ENCODE data around the gene SCAMP5.

SCAMP5 gene, protein sequence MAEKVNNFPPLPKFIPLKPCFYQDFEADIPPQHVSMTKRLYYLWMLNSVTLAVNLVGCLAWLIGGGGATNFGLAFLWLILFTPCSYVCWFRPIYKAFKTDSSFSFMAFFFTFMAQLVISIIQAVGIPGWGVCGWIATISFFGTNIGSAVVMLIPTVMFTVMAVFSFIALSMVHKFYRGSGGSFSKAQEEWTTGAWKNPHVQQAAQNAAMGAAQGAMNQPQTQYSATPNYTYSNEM

DNA sequence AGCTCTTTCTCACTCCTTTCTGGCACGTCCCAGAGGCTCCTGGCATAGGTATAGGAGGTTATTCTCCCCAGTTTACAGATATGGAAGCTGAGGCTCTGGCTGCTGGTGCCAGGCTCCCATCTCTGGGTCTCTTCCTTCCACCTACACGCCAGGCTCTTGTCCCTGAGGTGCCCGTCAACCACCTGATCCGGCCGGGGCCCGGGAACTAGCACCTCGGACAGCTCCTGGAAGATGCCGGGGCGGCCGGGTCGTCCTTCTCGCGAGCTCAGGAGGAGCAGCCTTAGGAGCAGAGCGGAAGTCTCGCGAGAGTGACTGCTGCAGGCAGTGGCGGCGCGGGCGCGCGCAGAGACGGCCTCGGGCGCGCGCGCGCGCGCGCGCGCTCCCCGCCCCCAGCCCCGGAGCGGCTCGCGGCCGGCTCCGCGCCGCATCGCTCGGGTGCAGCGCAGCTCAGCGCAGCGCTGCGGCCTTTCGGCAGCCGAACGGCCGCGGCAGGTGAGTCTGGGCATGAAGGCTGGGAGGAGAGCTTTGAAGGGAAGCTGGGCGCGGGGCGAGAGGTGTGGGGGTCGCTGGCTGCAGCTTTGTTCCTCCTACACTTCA lies at the start of gene SCAMP5:
Gene SCAMP5 (plus strand): TSS at position 382 of the 597 bp plus-strand sequence. CDS start 16,277 bp downstream, outside the sequence.
- DNase-seq (ENCODE audit: low read depth), result peak; percentile 80

DNA sequence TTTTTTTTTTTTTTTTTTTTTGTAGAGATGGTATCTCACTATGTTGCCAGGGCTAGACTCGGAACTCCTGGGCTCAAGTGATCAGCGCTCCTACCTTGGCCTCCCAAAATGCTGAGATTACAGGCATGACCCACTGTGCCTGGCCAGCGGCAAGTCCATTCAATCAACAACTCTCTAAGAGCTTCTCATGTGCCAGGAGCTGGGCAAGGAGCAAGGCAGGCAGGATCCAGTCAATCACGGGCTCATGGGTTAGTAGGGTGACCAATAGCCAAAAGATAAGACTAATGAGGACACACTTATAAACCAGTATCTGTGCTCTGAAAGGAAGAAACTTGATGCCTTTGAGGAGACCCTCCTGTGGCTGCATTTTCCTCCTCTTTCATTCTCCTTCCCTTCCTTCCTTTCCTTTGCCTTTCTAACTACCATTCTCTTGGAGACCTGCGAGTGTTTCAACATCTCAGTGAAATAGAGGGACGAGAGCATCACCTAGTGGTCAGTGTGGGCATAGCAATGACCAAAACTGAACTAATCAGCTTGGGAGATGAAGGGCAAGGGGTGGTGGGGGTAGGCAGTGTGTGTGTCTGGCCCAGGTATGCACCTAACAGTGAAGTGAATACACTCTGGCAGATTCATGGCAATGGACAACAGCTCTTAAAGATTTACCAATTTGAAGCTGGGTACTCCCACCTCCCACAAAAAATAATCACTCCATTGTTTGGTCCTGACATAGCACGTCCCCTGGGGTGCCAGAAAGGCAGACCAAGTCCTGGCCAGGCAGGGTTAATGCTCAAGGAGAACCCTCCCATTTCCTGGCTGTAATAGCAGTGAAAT lies 45.1 kb upstream of the SCAMP5 start:
- peak; percentile 72 for DNase-seq (ENCODE audit: low read depth)

DNA sequence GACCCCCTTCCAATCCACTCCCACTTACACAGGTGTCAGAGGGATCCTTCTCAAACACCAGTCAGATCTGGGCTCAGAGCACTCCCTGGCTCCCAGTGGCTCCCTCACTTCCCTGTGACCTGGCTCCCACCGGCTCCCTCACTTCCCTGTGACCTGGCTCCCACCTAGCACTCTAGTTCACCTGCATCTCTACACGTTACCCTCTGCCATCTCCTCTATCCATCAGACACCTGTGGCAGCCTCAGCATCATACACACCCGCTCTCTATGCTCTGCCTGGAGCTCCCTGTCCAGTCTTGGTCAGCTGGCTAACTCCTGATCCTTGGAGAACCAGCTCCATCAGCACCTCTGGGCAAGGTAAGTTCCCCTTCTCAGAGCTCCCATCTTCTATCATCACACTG lies 44.4 kb upstream of the SCAMP5 start:
- no peak for DNase-seq (ENCODE audit: low read depth)

DNA sequence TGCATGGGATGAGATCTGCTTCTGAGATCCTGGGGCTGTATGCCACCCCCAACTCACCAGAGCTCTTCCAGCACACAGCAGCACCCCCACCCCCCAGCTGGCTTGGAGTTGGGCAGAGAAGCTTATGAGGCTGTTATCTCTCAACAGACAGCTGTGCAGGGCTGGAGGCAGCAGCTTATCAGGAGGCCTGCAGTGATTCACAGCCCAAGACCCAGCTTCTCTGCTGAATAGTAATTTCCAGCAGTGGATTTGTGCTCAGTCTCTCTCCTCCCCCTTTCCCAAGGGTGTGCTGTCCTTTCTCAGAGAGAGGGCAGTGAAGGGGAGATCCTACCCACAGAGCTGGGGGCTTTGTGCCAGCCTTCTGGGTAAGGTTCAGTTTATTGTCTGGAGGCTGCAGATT lies 40.8 kb upstream of the SCAMP5 start:
- no peak for DNase-seq (ENCODE audit: low read depth)

DNA sequence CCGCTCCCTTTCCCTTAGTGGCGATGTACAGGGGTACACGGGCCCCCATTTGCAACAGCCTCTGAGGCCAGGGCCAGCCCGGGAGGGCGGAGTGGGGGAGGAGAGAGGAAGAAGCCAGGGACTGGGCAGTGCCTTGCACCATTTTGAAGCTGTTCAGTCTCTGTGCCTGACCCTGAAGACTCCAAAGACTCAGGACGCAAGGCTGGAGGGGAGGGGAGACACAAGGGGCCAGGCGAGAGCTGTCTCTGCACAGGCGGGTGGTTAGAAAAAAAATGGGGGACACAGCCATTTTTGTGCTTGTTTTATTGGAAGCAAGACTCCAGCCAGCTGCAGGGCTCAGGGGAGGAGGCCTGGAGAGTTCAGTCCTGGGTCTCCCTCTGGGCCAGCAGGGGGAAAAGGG lies 40.3 kb upstream of the SCAMP5 start:
- DNase-seq (ENCODE audit: low read depth), result no peak

DNA sequence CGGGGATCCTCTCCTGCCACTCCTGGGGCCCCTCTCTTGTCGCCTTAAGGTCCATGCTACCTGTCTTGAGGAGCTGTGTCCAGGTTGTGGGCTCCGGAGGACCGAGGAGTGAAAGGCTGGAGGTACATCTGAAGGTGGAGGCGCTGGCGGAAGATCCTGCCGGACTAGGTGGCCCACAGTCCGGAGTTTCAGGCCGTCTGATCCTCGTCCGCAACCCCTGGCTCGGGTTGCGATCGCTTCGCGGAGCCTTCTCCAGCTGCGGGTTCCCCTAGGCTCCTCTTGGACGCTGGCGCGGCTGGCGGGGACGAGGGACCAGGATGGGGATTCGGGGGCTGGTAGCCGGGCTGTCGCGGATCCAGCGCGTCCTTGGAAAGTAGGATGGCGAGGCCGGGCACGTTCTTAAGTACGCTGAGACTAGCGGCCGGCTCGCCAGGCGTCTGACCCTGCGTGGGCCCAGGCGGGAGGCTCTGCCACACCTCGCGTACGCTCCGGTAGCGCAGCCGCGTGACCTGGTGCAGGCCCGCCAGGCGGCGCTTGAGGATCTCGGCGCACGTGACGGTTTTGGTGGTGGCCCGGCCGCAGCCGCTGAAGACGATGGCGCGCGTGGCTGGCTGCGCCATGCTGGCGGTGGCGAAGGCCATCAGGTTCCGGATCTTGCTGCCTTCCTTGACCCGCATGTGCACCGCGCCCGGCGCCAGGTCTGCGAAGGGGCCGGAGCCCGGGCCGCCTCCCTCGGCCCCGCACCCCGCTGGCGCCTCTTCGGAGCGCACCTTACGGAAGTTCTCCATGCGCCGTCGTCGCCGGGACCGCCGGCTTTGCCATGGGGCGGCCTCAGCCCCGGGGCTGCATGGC lies 39.3 kb upstream of the SCAMP5 start:
- DNase-seq (ENCODE audit: low read depth), result peak; percentile 64

DNA sequence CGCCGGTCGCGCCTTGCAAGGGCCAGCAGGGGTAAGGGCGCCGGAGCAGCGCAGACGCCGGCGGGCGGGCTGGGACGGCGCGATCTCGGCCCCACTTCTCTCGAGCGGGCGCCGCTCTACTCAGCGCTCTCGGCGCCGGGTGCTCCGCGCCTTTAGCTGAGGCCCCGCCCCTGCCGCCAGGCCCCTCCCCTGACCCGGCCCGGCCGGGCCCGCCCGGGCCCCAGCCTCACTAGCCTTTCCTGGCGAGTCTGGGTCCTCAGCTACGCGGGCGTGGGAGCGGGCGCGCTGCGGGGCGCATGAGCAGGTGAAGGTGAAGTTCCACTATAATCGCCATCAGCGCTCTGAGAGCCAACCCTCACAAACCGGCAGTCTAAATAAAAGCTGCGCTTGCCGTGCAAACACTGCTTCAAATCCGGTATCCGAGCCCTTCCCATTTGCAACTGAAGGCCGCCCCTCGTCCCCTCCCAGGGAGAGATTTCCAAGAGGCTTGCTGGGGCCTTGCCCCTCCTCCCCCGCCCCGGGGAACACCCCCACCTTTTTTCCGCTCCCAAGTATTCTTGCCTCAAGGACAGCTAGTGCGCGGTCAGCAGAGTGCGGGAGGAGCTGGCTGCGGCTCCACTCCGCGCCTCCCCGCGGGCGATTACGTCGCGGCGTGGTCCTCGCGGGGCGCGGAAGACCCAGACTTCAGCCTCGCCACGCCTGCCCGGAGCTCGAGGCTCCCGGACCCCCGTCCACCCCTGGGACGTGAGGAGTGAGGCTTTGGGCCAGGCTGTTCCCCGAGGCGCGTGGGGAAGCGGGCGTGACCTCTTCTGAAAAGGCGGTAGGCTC lies 38.5 kb upstream of the SCAMP5 start, which contains the start of gene RPP25:
Gene RPP25 (minus strand): TSS at position 125 of the 828 bp plus-strand sequence. CDS start 189 bp downstream, outside the sequence.
- peak; percentile 67 for DNase-seq (ENCODE audit: low read depth)

DNA sequence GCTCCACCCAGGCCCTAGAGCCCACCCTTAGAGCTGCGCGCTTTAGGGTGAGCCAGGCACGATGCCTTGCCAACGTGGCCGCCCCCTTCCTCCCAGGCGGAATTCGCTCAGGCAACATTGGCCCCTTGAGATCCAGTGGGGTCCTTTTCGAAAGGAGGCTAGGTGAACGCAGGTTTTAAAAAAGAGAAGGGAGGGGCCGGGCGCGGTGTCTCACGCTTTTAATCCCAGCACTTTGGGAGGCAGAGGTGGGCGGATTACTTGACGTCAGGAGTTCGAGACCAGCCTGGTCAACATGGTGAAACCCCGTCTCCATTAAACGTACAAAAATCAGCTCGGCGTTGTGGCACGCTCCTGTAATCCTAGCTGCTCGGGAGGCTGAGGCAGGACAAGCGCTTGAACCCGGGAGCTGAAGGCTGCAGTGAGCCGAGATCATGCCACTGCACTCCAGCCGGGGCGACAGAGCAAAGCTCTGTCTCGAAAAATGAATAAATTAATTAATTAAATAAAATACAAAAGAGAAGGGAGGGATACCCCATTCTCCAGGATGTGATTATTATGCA lies 37.8 kb upstream of the SCAMP5 start:
- DNase-seq (ENCODE audit: low read depth), result no peak

DNA sequence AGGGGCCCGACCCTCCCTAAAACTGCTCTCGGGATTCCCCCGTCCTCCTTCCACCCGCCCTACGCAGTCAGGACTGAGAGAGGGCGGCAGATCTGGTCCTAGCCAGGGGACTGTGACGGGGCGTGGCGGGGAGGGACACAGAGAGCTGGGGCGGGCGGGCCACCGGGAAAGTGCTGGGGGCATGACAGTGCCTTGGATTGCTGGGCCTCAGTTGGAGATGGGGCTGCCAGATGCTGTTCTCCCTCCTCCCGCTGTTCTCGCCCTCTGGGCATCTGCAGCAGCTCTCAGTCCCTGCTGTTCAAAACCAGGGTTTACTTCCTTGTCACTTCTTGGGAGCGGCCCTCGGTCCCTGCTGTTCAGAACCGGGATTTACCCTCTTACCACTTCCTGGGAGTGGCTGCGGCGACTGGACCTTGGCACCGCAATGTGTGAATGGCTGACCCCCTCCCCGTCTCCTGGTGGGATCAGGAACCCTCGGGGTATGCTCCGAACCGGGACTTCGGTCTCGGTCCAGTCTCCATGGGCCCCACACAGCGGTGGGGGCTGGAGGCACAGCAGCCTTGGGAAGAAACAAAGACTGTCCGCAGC lies 36.9 kb upstream of the SCAMP5 start:
- DNase-seq (ENCODE audit: low read depth), result no peak

DNA sequence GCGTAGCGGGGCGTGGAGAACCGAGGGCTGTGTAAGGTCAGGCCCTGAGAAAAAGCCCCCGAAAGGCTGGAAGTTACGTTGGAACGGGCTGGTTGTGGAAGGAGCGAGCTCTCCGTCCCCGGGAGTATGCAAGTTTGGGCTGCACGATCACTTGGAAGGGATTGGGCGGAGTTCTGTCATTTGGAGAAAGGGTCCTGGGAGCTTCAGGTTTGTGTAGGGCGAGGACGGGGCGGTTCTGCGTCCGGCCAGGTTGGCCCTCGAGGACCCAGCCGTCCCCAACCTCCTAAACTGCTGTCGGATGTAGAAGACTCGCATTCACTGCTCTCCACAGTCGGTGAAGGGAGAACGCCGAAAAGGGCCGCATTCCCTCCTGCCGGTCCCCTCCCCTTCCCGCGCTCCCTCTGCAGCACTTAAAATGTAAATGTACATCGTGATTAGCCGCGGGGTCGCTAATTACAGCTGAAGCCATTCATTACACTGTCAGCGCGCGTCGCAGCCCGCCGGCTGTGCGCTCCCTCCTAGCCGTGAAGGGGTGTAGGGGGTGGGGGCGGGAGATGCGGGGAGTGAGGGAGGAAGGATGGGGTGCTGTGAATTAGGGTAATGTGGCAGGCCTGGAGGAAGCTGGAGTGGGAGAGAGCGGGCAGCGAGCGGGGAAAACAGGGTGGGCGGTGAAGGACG lies 36.3 kb upstream of the SCAMP5 start:
- DNase-seq (ENCODE audit: low read depth), result no peak

DNA sequence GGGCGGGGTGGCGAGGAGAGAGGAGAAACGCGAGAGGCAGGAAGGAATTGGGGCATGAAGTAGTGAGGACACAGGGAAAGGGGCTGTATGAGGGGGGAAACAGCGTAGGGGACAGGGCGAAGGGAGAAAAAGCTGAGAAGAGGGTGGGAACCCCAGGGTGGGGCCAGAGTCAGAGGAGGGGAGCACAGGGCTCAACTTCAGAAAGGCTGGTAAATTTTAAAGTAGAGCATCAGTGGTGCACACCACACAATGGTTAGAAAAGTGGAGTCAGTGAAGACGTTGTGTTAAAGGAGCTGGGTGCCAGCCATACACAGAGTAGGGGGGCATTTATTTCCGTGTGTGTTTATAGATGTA lies 35.8 kb upstream of the SCAMP5 start:
- DNase-seq (ENCODE audit: low read depth), result no peak

DNA sequence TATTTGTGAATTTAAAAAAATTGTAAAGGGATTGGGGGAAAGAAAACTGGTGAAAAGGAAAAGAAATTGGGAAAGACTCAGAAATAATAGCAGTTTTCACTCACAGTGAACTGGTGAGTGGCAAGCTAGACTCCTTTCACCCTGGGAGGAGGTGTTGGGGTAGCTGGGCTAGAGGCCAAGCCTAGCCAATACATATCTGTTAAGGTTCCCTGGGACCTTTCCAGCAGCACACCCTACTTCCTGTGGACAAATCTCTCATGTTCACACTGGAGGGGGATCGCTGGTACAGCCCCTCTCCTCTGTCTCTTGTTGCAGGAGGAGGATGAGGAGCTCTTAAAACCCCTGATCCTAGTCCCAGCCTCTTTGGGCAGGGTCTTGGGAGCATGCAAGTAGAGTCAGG lies 35.1 kb upstream of the SCAMP5 start:
- no peak for DNase-seq (ENCODE audit: low read depth)

DNA sequence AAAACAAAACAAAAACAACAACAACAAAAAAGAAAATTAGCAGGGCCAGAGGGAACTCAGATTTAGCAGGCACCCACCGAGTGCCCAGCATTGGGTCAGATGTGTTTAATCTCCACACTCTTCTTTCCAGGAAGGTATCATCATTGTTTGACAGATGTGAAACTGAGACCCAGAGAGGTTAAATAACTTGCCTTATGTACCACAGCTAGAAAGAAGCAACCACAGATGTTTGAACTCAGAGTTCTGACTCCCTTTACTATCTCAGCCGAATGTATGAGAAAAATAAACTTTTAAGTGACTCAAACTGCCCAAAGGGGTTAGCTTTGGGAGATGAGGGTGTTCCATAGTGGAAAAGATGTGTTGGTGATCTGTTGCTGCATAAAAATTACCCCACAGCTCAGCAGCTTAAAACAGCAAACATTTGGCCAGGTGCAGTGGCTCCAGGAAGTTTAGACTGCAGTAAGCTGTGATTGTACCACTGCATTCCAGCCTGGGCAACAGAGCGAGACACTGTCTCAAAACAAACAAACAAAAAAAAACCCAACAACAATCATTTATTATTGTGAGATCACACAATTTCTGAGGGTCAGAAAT lies 34.3 kb upstream of the SCAMP5 start:
- DNase-seq (ENCODE audit: low read depth), result no peak

DNA sequence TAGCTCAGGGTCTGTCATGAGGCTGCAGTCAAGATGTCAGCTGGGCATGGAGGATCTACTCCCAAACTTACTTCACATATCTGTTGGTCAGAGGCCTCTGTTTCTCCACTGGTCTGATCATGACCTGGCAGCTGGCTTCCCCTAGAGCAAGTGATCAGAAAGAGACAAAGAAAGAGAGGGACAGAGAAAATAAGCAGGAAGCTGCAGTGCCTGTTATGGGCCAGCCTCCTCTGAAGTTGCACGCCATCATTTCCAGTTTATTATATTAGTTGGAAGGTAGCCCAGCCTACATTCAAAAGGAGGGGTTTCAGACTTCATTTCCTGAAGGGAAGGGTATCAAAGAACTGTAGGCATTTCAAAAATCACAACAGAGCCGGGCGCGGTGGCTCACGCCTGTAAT lies 33.7 kb upstream of the SCAMP5 start:
- no peak for DNase-seq (ENCODE audit: low read depth)

DNA sequence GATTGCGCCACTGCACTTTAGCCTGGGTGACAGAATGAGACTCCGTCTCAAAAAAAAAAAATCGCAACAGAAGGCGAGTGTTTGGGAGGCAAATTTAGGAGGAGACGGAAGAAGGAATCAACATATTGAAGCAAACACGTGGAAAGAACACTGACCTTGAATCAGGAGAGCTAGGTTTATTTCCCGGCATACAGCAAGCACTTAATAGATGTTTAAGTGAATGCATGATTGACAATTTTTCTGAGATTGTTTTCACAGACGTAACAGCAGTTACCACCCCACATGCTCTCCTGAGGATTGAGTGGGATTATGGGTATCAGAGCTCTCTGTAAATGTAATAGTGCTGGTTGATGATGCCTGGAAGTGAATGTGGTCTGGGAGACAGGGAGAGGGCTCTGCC lies 33.1 kb upstream of the SCAMP5 start:
- DNase-seq (ENCODE audit: low read depth), result no peak

DNA sequence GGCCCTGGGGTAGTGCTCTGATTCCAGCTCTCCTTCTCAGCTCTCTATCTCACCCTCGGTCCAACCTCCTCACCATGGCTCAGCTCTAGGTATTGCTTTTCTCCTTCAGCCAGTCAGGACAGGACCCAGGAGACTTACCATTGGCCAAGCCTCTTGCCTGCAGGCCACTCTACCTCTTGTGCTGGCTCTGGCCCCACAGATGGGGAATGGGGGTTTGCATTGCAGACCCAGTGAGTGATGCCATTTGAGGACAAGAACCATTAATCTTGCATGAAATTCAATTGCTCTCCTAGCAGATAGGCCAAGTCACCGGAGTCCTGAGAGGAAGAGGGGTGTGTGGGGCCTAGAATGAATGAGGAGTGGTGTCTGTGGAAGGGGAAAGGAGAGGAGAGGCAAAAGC lies 32.7 kb upstream of the SCAMP5 start:
- no peak for DNase-seq (ENCODE audit: low read depth)

DNA sequence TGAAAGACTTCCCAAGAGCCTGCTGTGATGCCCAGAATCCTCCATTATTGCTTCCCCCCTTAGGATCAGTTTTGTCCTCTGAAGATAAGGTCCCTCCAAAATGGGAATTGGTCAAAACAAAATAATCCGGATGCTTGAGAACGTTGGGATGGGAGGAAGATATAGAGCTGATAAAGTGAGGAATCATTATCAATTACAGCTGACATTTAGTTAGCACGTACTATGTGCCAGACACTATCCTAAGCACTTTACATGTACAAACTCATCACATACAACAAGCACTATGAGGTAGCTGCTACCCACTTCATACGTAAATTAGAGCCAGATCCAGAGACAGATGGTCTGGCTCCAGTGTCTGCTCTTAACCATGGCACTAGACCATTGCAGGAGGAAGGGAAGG lies 32.1 kb upstream of the SCAMP5 start:
- no peak for DNase-seq (ENCODE audit: low read depth)

DNA sequence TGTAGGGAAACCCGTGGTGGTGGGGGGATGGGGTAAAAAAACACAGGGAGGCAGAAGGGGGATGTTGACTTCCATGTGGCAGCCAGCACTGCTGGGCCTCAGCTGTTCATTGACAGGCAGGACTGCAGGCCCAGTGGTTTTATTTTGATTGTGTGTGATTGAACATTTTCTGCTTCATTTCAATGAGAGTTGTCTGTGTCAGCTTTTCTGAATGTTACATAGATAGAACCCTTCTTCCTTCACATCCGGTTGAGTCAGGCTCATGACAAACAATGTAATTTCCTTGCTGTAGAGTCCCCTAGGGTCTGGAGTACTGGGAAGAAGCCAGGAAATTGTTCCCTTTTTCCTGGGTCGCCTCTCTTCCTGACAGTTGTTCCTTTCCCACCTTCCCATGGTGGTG lies 30.6 kb upstream of the SCAMP5 start:
- DNase-seq (ENCODE audit: low read depth), result no peak

DNA sequence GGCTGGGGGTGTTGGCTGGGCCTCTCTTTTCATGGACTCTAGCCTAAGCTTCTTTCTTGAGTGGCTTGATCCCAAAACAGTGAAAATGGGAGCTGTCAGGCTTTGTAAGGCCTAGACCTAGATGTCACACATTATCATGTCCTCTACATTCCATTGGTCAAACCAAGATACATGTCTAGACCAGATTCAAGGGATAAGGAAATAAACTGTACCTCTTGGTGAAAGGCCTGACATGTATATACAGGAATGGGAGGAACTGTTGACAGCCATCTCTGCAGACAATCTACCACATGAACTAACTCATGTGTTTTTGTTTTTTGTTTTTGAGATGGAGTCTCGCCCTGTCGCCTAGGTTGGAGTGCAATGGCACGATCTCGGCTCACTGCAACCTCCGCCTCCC lies 27.7 kb upstream of the SCAMP5 start:
- no peak for DNase-seq (ENCODE audit: low read depth)

DNA sequence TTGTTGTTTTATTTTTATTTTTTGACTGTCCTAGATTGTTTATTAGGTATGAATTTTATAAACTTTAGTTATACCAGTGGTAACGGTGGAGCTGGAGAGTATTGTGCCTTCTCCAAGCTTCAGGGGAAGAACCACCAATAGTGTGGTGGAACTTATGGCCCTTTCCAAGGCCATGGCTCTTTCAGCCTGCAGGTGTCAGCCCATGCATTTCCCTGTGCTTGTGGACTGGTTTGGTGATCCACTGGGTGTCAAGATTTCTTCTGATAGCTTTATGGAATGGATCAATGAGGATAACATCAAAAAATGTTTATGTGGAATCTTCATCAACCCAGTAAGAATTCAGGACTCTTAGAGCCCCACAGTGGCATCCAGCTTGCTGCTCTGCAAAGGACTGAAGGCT lies 19.2 kb upstream of the SCAMP5 start:
- DNase-seq (ENCODE audit: low read depth), result no peak

Measured in stimulated activated CD4-positive, alpha-beta T cell treated with anti-CD3 and anti-CD28 coated beads, Interleukin-2, amount 100 ng/mL, for 4 hours (primary cell).